HG03558 (cell line): ENCODE data around the gene TOPORS.
"Not testable (repeated sequence)": the region's sequence is repeated elsewhere in the genome, so short reads cannot be mapped to it uniquely, and the experiment has no call there.

Source experiments
- ATAC-seq: cut with Tn5 transposase; IDR thresholded peaks from one replicate; pipeline ENCODE4 v1.9.1; 2021; ENCODE audit warnings: moderate number of reproducible peaks; ENCODE audit not compliant: unreplicated experiment; ENCODE audit errors: extremely low read depth

The TOPORS gene

DNA sequence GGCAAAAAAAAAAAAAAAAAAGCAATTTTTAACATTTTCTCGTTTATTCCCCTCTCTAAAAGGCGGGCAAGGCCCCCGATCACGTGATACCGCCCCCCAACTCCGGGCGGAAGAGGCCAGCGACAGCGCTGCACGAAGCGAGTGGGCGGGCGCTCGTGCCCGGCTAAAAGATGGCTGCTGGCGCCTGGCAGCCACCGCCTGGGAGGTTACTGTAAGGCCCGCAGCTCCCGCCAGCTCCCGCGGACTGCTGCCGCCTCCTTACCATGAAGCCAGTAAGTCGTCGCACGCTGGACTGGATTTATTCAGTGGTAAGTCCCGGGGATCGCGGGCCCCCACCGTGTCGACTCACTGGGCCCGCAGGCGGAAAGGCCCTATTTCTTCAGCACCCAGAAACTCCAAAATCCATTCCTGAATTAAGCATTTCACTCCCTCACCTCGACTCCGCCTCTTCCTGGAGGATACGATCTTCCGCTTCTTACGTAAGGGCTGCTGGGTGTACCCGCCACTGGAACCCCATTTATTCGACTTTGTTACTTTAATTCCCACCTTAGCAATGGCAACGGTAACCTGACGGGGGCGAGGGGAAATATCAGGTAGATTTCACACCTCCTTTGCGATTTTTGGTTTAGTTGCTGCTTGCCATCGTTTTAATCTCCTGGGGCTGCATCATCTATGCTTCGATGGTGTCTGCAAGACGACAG is at the start of gene TOPORS, which contains the start of gene SMIM27:
TSS of gene TOPORS (minus strand) at position 415 of the 701 bp plus-strand sequence. CDS start at position 265, 150 bp downstream.
TSS of gene SMIM27 (plus strand) at position 156 of the 701 bp plus-strand sequence. CDS start at position 264, 108 bp downstream.
- ATAC-seq: peak; percentile 40

GRCh38 chr9:32599021-32599420 is 46.6 kb upstream of the TOPORS start:
- ATAC-seq: not testable (repeated sequence)

- ATAC-seq: no peak
Measured at GRCh38 chr9:32596936-32597335, 44.5 kb upstream of the TOPORS start.

DNA sequence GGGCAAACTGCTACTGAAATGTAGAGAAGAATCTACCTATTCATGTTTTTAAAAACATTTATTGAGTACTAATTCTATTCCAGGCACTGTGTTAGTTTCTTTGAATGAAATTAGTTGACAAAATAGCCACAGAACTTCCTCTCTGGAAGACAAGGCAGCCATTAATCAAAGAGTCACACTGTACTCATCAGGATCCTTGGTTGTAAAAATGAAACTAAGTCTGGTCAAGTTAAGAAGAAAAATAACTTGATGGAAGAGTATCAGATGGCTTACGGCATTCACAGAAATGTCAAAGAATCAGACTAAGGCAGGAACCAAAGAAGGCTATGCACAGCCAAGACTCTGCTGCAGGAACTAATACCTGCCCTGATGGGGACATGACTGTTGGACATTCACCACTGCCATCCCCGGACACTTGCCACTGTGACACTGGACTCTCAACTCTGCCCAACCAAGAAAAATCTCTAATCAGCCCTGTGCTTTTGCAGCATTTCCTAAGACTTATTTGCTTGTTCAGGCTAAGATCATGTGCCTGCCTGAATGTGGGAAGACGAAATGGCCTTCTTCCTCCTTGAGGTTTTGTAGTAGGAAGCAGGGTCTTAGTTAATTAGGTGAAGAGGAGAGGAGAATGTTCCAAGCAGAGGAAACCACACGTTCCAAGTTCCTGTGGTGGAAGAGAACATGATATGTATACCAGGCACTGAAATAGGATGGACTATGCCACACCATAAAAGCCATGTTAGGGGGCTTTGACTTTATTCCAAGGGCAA is 43.9 kb upstream of the TOPORS start:
- no peak for ATAC-seq

DNA sequence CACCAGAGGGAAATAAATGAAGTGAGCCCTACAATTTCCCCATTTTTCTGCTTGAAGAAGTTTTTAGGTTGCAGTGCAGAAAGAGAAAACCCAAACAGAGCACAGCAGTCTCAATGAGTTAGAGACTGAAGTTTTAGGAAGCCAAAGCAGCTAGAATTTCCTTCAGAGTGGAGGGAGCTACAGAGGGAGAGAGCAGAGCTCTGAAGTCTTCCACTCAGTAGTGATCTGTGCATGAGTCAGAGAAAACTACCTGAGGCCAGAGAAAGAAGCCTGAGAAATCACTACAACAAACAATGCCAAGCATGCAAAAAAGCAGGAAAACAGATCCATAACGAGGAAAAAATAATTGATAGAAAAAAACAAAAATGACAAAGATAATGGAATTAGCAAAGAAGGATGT is 38.5 kb upstream of the TOPORS start:
- no peak for ATAC-seq

GRCh38 chr9:32590476-32590875 is 38.1 kb upstream of the TOPORS start:
- no peak for ATAC-seq

DNA sequence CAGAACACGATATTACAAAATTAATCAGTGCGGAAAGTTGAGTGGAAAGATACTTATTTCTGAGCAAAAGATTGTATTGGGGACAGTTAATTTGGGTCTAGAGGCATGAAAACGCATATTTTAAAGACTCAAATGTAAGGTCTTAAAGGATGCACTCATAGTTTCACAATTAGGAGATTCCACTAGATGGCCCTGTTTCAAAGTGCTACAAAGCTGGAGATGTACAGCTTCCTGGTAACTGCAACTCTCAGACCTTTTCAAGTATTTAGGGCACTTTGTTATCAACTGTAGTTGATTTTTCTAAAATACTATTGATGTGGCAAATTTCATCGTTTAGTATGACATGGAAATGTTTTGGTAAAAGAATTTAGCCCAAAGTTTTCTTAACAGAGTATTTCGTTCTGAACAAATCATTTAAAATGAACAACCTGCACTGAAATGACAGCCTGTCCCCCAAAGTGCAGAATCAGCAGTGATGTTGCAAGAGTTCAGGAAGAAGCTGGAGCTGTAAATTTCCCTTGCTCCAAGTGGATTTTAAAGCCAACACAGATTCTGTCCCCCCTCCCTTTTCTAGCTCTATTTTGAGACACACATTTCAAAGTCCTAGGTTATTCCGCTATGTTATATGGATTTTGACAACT is 36.8 kb upstream of the TOPORS start:
- no peak for ATAC-seq

- no peak for ATAC-seq
Measured at GRCh38 chr9:32587901-32588300, 35.5 kb upstream of the TOPORS start.

- ATAC-seq: no peak
Measured at GRCh38 chr9:32584784-32585183, 32.4 kb upstream of the TOPORS start.

DNA sequence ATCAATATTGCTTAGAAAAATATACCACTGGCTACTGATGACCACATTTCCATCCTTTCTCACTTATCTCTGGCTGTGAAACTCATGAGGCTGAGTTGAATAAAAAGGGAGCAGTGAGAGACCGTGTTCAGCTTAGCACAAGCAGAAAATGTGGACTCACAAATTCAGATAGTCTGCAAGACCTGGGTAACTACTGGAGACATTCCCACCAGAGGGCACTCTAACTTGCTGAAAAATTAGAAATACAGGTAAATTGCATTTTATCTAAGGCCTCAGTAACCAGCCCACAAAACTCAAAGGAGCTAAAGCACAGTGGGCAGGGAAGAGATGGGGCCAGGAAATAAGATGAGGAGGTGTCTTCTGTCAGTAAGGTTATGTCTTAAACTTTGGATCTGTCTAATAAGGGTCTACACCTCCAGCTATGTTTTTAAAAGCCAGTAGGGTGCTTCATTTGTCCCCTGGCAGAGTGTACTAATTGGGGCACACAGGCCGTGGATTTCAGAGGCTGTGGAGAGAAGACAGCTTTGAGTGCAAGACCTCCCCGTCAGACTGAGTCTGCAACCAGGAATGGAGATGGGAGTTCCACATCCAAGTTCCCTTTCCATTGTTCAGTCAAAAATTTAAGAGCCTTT is 29.2 kb upstream of the TOPORS start:
- ATAC-seq: no peak

DNA sequence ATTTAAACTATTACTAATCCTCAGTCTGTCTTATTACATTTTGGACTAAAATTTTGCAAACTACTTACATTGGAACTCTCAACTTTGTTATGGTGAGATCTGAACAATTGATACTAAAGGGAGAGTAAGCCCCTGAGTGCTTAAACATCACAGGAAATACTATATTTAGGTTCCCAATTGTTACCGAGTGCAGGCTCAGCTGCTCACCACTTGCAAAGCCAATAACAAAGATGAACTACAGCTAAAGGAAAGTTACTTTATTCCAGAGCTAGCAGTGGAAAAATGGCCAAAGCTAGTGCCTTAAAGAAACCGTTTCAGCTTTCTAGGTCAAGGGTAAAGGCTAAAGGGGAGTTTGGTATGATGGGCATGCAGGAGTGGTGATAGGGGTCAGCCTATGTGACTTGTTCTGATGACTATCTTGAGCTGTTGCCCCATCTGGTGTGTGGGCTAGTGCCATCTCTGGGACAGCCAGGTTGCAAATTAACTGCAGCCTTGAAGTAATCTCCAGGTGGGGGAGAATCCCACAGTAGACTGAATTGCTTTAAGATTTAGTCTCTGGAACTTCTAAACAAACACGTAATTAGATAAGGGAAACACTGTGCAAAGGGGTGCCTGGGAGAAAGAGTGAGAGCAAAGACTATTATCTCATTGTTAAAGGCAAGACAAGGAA is 28.4 kb upstream of the TOPORS start:
- no peak for ATAC-seq

DNA sequence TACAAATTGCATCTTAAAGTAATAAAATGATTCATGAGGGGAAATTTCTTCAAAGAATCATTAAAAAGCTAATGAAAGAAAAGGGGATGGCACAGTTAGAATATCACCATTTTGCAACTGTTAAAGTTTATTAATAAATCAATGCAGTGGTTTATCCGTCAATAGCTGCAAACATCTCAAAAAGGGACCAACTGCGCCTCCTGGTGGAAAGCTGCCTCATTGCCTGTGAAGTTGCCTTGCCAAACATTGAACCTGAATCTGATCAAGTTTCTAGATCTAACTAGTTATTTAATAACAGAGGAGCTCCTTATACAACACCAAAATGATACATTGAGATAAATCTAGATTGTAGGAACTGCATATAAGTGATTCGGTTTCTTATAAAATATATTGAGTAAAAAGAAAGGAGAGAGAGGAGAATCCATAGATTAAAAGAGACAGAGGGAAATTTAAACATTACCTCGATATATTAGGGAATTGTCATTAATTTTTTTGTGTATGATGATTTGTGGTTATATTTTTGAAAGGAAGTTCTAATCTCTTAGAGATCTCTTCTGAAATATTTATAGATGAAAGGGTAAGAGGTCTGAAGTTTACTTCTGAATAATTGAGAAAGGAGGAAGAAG is 27.4 kb upstream of the TOPORS start:
- ATAC-seq: no peak

- no peak for ATAC-seq
Measured at GRCh38 chr9:32578976-32579375, 26.6 kb upstream of the TOPORS start.

GRCh38 chr9:32577316-32577715 is 24.9 kb upstream of the TOPORS start:
- no peak for ATAC-seq

GRCh38 chr9:32574858-32575257 is 22.5 kb upstream of the TOPORS start:
- no peak for ATAC-seq

GRCh38 chr9:32573821-32574220 is 21.4 kb upstream of the TOPORS start:
- no peak for ATAC-seq

- ATAC-seq: peak; percentile 62
Measured at GRCh38 chr9:32572900-32573523, 20.6 kb upstream of the TOPORS start, which contains the start of gene NDUFB6. Gene NDUFB6 (minus strand): TSS chr9:32573159. CDS start chr9:32573060, 99 bp downstream.

DNA sequence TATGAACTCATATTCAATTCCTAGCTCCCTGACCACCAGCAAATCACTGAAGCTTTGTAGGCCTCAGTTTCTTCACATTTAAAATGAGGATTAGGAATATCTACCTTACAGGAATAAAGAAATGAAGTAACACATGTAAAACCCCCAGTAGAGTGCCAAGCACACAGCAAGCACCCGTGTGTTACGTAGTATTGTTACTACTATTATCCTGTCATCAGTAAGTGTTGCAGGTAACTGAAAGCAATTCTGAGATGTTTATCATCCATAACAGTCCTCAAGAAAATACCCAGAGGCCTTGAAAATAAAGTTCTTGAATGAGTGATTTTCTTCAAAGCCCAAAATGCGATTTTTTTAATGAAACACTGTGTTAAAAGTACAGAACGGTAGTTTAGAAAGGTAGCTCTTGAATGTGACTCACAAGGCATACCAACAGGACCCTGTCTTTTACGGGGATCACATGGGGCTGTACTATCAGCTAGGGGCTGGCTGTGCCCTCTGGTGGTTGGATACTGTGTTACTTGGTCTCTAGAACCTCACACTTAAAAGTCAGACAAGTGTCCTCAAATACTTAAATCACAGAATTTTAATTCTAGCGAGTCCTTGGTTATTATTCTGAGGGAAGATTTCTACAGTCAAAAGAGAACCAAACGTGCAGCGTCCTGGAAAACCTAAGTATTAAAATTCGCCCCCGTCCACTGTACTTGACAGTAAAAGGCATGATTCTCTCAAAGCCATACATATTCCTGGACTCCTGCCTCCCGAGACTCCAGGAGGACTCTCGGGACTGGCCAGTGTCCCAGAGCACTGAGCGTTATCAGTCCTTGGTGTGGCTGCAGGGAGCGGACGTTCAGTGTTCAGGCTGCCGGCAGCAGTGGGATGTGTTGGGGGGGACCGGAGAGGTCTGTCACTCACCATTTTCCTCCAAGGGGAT is 19.8 kb upstream of the TOPORS start:
- ATAC-seq: peak; percentile 85
